ENCODE measurements around the gene DCAF8.

The DCAF8 gene

GRCh38 chr1:160260406-160261382 is 1.7 kb downstream of the DCAF8 start:
- H3K27ac ChIP-seq = peak overlapping the region; percentile 92
- no peaks in the 10 kb centered on the region for H3K27me3 ChIP-seq
- H3K4me3 ChIP-seq (ENCODE audit: low read depth in 1 of 2, low read length in 1 of 2) = peak overlapping the region; percentile 72 to 83
- TF ChIP-seq CTCF (IDR thresholded peaks at IDR 0.05) = no peak
- H3K4me1 ChIP-seq (ENCODE audit: control insufficient read depth in 1 of 2, insufficient read depth in 1 of 2, low read depth in 1 of 2, low read length in 1 of 2) = peaks cover 14 to 21% of the 10 kb centered on the region in 2 experiments
- no peaks in the 10 kb centered on the region for H3K36me3 ChIP-seq
- H3K9me3 ChIP-seq = no peaks in the 10 kb centered on the region

GRCh38 chr1:160258177-160258798 is 4.1 kb downstream of the DCAF8 start:
- Histone ChIP-seq H3K27ac (no peak overlapping the region), H3K4me3 (ENCODE audit: low read depth in 1 of 2, low read length in 1 of 2) (no peak overlapping the region)
- TF ChIP-seq CTCF (IDR thresholded peaks at IDR 0.05) = no peak

GRCh38 chr1:160257411-160258015 is 4.8 kb downstream of the DCAF8 start:
- no peaks in the 10 kb centered on the region for H3K9me3 ChIP-seq
- no peak for TF ChIP-seq CTCF (IDR thresholded peaks at IDR 0.05)
- H3K27ac ChIP-seq = no peak overlapping the region
- peaks cover 14 to 16% of the 10 kb centered on the region in 2 experiments for H3K4me1 ChIP-seq (ENCODE audit: control insufficient read depth in 1 of 2, insufficient read depth in 1 of 2, low read depth in 1 of 2, low read length in 1 of 2)
- peaks cover 4% of the 10 kb centered on the region for H3K36me3 ChIP-seq
- no peaks in the 10 kb centered on the region for H3K27me3 ChIP-seq
- no peak overlapping the region for H3K4me3 ChIP-seq (ENCODE audit: low read depth in 1 of 2, low read length in 1 of 2)

More at GRCh38 chr1:160258177-160258798, 4.1 kb downstream of the DCAF8 start:
- no peaks in the 10 kb centered on the region for H3K27me3 ChIP-seq
- no peaks in the 10 kb centered on the region for H3K9me3 ChIP-seq
- H3K36me3 ChIP-seq = peaks cover 4% of the 10 kb centered on the region
- peaks cover 14 to 21% of the 10 kb centered on the region in 2 experiments for H3K4me1 ChIP-seq (ENCODE audit: control insufficient read depth in 1 of 2, insufficient read depth in 1 of 2, low read depth in 1 of 2, low read length in 1 of 2)

- H3K36me3 ChIP-seq = peaks cover 10% of the 10 kb centered on the region
- H3K9me3 ChIP-seq = no peaks in the 10 kb centered on the region
- H3K27me3 ChIP-seq = no peaks in the 10 kb centered on the region
- H3K4me3 ChIP-seq (ENCODE audit: low read depth in 1 of 2, low read length in 1 of 2) = no peak overlapping the region
- peaks cover 10% of the 10 kb centered on the region in 2 experiments for H3K4me1 ChIP-seq (ENCODE audit: control insufficient read depth in 1 of 2, insufficient read depth in 1 of 2, low read depth in 1 of 2, low read length in 1 of 2)
- no peak overlapping the region for H3K27ac ChIP-seq
- TF ChIP-seq CTCF (IDR thresholded peaks at IDR 0.05) = no peak
Measured at GRCh38 chr1:160256396-160257046, 5.8 kb downstream of the DCAF8 start.

GRCh38 chr1:160255781-160256300 is 6.5 kb downstream of the DCAF8 start:
- H3K27ac ChIP-seq = no peak overlapping the region
- no peaks in the 10 kb centered on the region for H3K9me3 ChIP-seq
- TF ChIP-seq CTCF (IDR thresholded peaks at IDR 0.05) = no peak
- H3K36me3 ChIP-seq = peaks cover 12% of the 10 kb centered on the region
- no peaks in the 10 kb centered on the region for H3K27me3 ChIP-seq
- H3K4me3 ChIP-seq (ENCODE audit: low read depth in 1 of 2, low read length in 1 of 2) = no peak overlapping the region
- H3K4me1 ChIP-seq (ENCODE audit: control insufficient read depth in 1 of 2, insufficient read depth in 1 of 2, low read depth in 1 of 2, low read length in 1 of 2) = peaks cover 3 to 4% of the 10 kb centered on the region in 2 experiments
